Endodermal cell (in vitro differentiated cells): ENCODE data around the gene PRKAB2. TPM values are rescaled to one million over a fixed set of nuclear protein-coding genes. Genes with fewer than 3 reads are reported as not detected.
"Not testable (repeated sequence)": the region's sequence is repeated elsewhere in the genome, so short reads cannot be mapped to it uniquely, and the experiment has no call there.

Source experiments
- DNase-seq: peaks from one replicate; pipeline ENCODE4 v3.0.0-alpha.2; 2017
- H3K27ac ChIP-seq: 2 replicates; pipeline ENCODE4 v1.5.1; 2013; ENCODE audit warnings: mild to moderate bottlenecking, low read depth, low read length, moderate library complexity
- H3K27me3 ChIP-seq: 2 replicates; pipeline ENCODE4 v1.6.1; 2013; ENCODE audit warnings: mild to moderate bottlenecking, low read length, moderate library complexity; ENCODE audit not compliant: insufficient read depth, control insufficient read depth, poor library complexity, severe bottlenecking
- H3K36me3 ChIP-seq: 2 replicates; pipeline ENCODE4 v1.7.0; 2013; ENCODE audit warnings: mild to moderate bottlenecking, low read length, moderate library complexity; ENCODE audit not compliant: control insufficient read depth, insufficient read depth
- H3K4me1 ChIP-seq: one replicate; pipeline ENCODE4 v1.7.0; 2013; ENCODE audit warnings: low read length; ENCODE audit not compliant: control insufficient read depth, insufficient read depth
- H3K4me3 ChIP-seq: 2 replicates; pipeline ENCODE4 v1.5.1; 2013; ENCODE audit warnings: mild to moderate bottlenecking, low read length, moderate library complexity
- H3K9ac ChIP-seq: 2 replicates; pipeline ENCODE4 v1.6.1; 2013; ENCODE audit warnings: mild to moderate bottlenecking, low read length, moderate library complexity; ENCODE audit not compliant: poor library complexity, severe bottlenecking; ENCODE audit errors: extremely low read depth
- H3K9me3 ChIP-seq: 2 replicates; pipeline ENCODE4 v1.6.1; 2013; ENCODE audit warnings: mild to moderate bottlenecking, low read length, moderate library complexity; ENCODE audit not compliant: control insufficient read depth
- H3K27ac Mint-ChIP-seq: 2 replicates; pipeline ENCODE4 v1.8.0; 2020; ENCODE audit warnings: mixed read lengths
- H3K27me3 Mint-ChIP-seq: 2 replicates; pipeline ENCODE4 v1.8.0; 2021; ENCODE audit warnings: mild to moderate bottlenecking, mixed read lengths; ENCODE audit not compliant: insufficient read depth
- H3K36me3 Mint-ChIP-seq: 2 replicates; pipeline ENCODE4 v1.8.0; 2020; ENCODE audit warnings: low read depth, mixed read lengths
- H3K4me1 Mint-ChIP-seq: 2 replicates; pipeline ENCODE4 v1.8.0; 2020; ENCODE audit warnings: mixed read lengths
- H3K4me3 Mint-ChIP-seq: 2 replicates; pipeline ENCODE4 v1.8.0; 2020; ENCODE audit warnings: mild to moderate bottlenecking, moderate library complexity, mixed read lengths
- H3K9me3 Mint-ChIP-seq: 2 replicates; pipeline ENCODE4 v1.8.0; 2020; ENCODE audit warnings: mild to moderate bottlenecking, mixed read lengths
- WGBS, 2 experiments: methylation state at CpG; one replicate each; pipeline versions ENCODE4 v1.1.5 to v1.1.7; 2013; ENCODE audit warnings: missing lambda C conversion rate in 2 of 2, mixed read lengths in 1 of 2; ENCODE audit not compliant: insufficient coverage in 1 of 2, insufficient read length in 1 of 2; 5-methylcytosine and 5-hydroxymethylcytosine counted together
- total RNA-seq, 2 donors: library from RNA; stranded (reverse); fragmentation: NEBNext Ultra II Directional in 1 of 2; extraction: Animal tissue kit (Norgen Biotek cat#: 25700) in 1 of 2; gene quantifications; 2 replicates in 1 of 2; 3 replicates in 1 of 2; pipeline ENCODE4 v1.2.1, GENCODE V29; 2021
- TF ChIP-seq, protein P1 (sequence below): fragments of 200-600 bp; sonication (generic); conservative IDR thresholded peaks from 2 replicates; pipeline ENCODE4 v1.5.0; 2021; ENCODE audit warnings: antibody characterized with exemption, mild to moderate bottlenecking

Gene PRKAB2
- total RNA-seq, 2 donors from 2014 or later: 50.5 to 83.5 TPM

GRCh38 chr1:147201786-147202185, 29.5 kb upstream of the PRKAB2 start:
- H3K27me3 Mint-ChIP-seq: peaks cover 4% of the 10 kb centered on the region
- no peak overlapping the region for H3K4me3 Mint-ChIP-seq
- peaks cover 10% of the 10 kb centered on the region for H3K36me3 Mint-ChIP-seq
- Histone ChIP-seq H3K27me3 (no peaks in the 10 kb centered on the region), H3K9me3 (no peaks in the 10 kb centered on the region), H3K27ac (no peak overlapping the region), H3K36me3 (no peaks in the 10 kb centered on the region), H3K4me3 (no peak overlapping the region), H3K9ac (no peak overlapping the region), H3K4me1 (no peaks in the 10 kb centered on the region)
- no peak overlapping the region for H3K27ac Mint-ChIP-seq
- no peaks in the 10 kb centered on the region for H3K9me3 Mint-ChIP-seq
- TF ChIP-seq, protein P1, sequence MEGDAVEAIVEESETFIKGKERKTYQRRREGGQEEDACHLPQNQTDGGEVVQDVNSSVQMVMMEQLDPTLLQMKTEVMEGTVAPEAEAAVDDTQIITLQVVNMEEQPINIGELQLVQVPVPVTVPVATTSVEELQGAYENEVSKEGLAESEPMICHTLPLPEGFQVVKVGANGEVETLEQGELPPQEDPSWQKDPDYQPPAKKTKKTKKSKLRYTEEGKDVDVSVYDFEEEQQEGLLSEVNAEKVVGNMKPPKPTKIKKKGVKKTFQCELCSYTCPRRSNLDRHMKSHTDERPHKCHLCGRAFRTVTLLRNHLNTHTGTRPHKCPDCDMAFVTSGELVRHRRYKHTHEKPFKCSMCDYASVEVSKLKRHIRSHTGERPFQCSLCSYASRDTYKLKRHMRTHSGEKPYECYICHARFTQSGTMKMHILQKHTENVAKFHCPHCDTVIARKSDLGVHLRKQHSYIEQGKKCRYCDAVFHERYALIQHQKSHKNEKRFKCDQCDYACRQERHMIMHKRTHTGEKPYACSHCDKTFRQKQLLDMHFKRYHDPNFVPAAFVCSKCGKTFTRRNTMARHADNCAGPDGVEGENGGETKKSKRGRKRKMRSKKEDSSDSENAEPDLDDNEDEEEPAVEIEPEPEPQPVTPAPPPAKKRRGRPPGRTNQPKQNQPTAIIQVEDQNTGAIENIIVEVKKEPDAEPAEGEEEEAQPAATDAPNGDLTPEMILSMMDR: no peak
- DNase-seq: no peak
- H3K4me1 Mint-ChIP-seq: peaks cover 5% of the 10 kb centered on the region
- WGBS, 2 experiments: 100% methylated on average over 1 of the region's 1 CpG; no CpG with 5 or more reads in 1 of the 2 experiments

GRCh38 chr1:147201276-147201675, 29.0 kb upstream of the PRKAB2 start:
- Histone ChIP-seq H3K4me3 (no peak overlapping the region), H3K36me3 (no peaks in the 10 kb centered on the region), H3K9ac (no peak overlapping the region), H3K9me3 (no peaks in the 10 kb centered on the region), H3K4me1 (no peaks in the 10 kb centered on the region), H3K27ac (no peak overlapping the region), H3K27me3 (no peaks in the 10 kb centered on the region)
- Mint-ChIP-seq H3K27me3 (peaks cover 4% of the 10 kb centered on the region), H3K4me3 (no peak overlapping the region), H3K4me1 (peaks cover 5% of the 10 kb centered on the region), H3K36me3 (peaks cover 10% of the 10 kb centered on the region), H3K27ac (no peak overlapping the region), H3K9me3 (no peaks in the 10 kb centered on the region)
- DNase-seq: no peak
- WGBS, 2 experiments: 98 to 100% methylated on average over 3 to 4 of the region's 4 CpGs
- TF ChIP-seq, protein P1: no peak

DNA sequence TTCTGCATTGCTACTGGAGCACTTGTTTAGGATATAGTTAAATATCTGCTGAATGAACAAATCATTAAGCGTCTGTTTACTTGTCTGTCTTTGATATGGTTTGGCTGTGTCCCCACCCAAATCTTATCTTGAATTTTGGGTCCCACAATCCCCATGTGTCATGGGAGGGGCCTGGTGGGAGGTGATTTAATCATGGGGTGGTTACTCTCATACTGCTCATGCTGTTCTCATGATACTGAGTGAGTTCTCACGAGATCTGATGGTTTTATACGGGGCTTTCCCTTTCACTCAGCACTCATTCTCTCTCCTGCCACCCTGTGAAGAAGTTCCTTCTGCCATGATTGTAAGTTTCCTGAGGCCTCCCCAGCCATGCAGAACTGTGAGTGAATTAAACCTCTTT, 25.1 kb upstream of the PRKAB2 start:
- not testable (repeated sequence) for H3K9me3 Mint-ChIP-seq, H3K9me3 ChIP-seq, DNase-seq, H3K4me1 Mint-ChIP-seq, H3K36me3 Mint-ChIP-seq, H3K4me3 ChIP-seq, H3K9ac ChIP-seq, H3K27ac ChIP-seq, H3K4me3 Mint-ChIP-seq, H3K36me3 ChIP-seq, H3K27me3 ChIP-seq, H3K27ac Mint-ChIP-seq, H3K4me1 ChIP-seq, H3K27me3 Mint-ChIP-seq
- 85 to 90% methylated on average over 2 to 3 of the region's 3 CpGs for WGBS, 2 experiments

- Histone ChIP-seq H3K27me3 (no peaks in the 10 kb centered on the region), H3K4me3 (no peak overlapping the region), H3K27ac (no peak overlapping the region), H3K36me3 (no peaks in the 10 kb centered on the region), H3K9me3 (no peaks in the 10 kb centered on the region), H3K9ac (no peak overlapping the region), H3K4me1 (peaks cover 5% of the 10 kb centered on the region)
- peaks cover 6% of the 10 kb centered on the region for H3K27me3 Mint-ChIP-seq
- H3K4me1 Mint-ChIP-seq: peaks cover 21% of the 10 kb centered on the region
- 70 to 91% methylated on average over 2 of the region's 2 CpGs for WGBS, 2 experiments
- TF ChIP-seq, protein P1: no peak
- DNase-seq: no peak
- H3K27ac Mint-ChIP-seq: no peak overlapping the region
- H3K4me3 Mint-ChIP-seq: no peak overlapping the region
- peaks cover 10% of the 10 kb centered on the region for H3K9me3 Mint-ChIP-seq
- no peaks in the 10 kb centered on the region for H3K36me3 Mint-ChIP-seq
Observed at GRCh38 chr1:147189514-147189913, 17.2 kb upstream of the PRKAB2 start.
